Nephron progenitor cell (in vitro differentiated cells): ENCODE measurements around the gene IRS2.
"Not testable (repeated sequence)": the region's sequence is repeated elsewhere in the genome, so short reads cannot be mapped to it uniquely, and the experiment has no call there.

Experiments
- DNase-seq: peaks from one replicate; pipeline ENCODE4 v3.0.0; 2021
- H3K27ac Mint-ChIP-seq: 2 replicates; pipeline ENCODE4 v1.8.0; 2021; ENCODE audit warnings: mild to moderate bottlenecking, moderate library complexity, mixed read lengths
- H3K27me3 Mint-ChIP-seq: 2 replicates; pipeline ENCODE4 v1.8.0; 2021; ENCODE audit warnings: mild to moderate bottlenecking, low read depth, mixed read lengths; ENCODE audit not compliant: poor library complexity
- H3K36me3 Mint-ChIP-seq: 2 replicates; pipeline ENCODE4 v1.8.0; 2021; ENCODE audit warnings: low read depth, mixed read lengths
- H3K4me1 Mint-ChIP-seq: 2 replicates; pipeline ENCODE4 v1.8.0; 2021; ENCODE audit warnings: mixed read lengths
- H3K4me3 Mint-ChIP-seq: 2 replicates; pipeline ENCODE4 v1.8.0; 2021; ENCODE audit warnings: mild to moderate bottlenecking, moderate library complexity, mixed read lengths
- H3K9me3 Mint-ChIP-seq: 2 replicates; pipeline ENCODE4 v1.8.0; 2021; ENCODE audit warnings: mild to moderate bottlenecking, moderate library complexity, mixed read lengths
- TF ChIP-seq, protein P1 (sequence below): fragments of 200-600 bp; sonication (generic); IDR thresholded peaks from 2 replicates; pipeline ENCODE4 v1.5.0; 2021; ENCODE audit warnings: antibody characterized with exemption

Gene IRS2

DNA sequence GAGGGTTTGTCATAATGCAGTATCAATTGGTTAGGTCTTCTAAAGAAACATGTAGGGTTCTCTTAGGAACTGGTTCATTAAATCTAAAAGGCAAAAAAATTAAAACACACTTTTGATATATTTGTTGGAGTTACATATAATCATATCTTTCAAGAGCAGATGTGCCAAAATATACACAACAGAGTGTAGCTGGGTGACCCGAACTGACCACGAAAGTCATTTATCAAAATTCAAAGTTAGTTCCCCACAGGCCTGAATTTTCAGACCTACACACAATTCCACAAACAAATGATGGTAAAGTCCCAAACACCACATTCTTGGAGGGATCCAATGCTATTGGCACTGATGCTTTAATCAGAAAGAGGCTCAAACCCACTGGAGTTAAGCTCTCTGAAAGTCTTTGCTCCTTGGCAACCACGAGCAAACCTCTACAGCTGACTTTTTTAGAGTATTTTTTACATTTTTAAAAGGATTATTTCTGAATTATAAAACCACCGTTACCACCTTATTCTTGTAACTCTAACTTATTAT is 50.9 kb downstream of the IRS2 start:
- peaks cover 14% of the 10 kb centered on the region for H3K4me1 Mint-ChIP-seq
- TF ChIP-seq, protein P1, sequence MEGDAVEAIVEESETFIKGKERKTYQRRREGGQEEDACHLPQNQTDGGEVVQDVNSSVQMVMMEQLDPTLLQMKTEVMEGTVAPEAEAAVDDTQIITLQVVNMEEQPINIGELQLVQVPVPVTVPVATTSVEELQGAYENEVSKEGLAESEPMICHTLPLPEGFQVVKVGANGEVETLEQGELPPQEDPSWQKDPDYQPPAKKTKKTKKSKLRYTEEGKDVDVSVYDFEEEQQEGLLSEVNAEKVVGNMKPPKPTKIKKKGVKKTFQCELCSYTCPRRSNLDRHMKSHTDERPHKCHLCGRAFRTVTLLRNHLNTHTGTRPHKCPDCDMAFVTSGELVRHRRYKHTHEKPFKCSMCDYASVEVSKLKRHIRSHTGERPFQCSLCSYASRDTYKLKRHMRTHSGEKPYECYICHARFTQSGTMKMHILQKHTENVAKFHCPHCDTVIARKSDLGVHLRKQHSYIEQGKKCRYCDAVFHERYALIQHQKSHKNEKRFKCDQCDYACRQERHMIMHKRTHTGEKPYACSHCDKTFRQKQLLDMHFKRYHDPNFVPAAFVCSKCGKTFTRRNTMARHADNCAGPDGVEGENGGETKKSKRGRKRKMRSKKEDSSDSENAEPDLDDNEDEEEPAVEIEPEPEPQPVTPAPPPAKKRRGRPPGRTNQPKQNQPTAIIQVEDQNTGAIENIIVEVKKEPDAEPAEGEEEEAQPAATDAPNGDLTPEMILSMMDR: no peak
- peaks cover 3% of the 10 kb centered on the region for H3K27me3 Mint-ChIP-seq
- H3K9me3 Mint-ChIP-seq: peaks cover 6% of the 10 kb centered on the region
- no peak overlapping the region for H3K27ac Mint-ChIP-seq
- H3K4me3 Mint-ChIP-seq: no peak overlapping the region
- no peak for DNase-seq
- H3K36me3 Mint-ChIP-seq: no peaks in the 10 kb centered on the region

DNA sequence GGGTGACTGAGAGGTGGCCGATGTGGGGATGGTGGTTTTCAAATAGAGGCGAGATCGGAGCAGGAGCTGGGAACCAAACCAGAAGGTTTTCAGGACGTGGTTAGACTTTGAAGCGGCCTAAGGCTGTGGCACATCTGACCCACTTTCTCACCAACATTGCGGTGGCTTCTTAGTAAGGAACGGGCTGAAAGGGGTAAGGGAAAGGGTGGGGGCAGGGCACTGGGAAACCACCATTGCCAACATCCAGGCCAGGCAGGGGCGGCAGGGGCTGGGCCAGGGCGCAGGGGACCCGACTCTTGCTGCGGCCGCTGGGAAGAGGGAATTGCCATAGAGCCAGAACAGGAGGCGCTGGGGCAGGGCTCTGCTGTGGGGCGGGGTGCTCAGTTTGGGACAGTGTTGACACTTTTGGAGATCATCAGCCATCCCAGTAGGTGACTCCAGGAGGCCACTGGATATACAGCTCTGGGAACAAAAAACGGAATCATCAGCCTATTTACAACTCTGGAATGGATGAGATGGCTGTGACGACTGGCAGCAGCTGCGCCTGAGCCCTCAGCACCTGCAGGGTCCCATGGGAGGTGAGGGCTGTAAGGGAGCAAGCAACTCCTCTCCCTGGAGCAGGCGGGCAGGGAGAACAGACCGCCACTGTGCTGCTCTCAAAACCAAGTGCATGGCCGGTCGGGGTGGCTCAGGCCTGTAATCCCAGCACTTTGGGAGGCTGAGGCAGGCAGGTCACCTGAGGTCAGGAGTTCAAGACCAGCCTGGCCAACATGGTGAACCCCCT is 52.2 kb downstream of the IRS2 start:
- Mint-ChIP-seq H3K4me1 (peaks cover 22% of the 10 kb centered on the region), H3K27ac (no peak overlapping the region), H3K4me3 (no peak overlapping the region), H3K9me3 (peaks cover 6% of the 10 kb centered on the region), H3K27me3 (peaks cover 3% of the 10 kb centered on the region), H3K36me3 (no peaks in the 10 kb centered on the region)
- DNase-seq: no peak
- TF ChIP-seq, protein P1: no peak

DNA sequence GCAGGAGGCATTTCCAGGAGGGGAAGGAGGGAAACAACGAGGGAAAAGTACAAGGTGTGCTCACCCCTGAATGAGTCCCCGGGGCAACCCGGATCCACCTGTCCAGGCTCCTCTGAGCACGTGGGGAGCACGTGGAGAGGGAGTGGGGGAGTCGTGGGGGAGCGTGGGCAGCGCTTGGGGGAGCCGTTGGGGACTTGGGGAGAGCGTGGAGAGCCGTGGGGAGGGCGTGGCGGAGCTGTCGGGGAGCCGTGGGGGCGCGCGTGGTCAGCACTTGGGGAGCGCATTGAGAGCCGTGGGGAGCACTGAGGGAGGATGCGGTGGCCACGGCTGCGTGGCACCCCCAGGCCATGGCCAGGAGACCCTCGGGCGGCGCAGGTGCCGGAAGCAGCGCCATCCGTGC is 52.8 kb downstream of the IRS2 start:
- Mint-ChIP-seq H3K36me3 (no peaks in the 10 kb centered on the region), H3K27ac (no peak overlapping the region), H3K9me3 (peaks cover 6% of the 10 kb centered on the region), H3K4me1 (peaks cover 28% of the 10 kb centered on the region), H3K27me3 (peaks cover 3% of the 10 kb centered on the region), H3K4me3 (no peak overlapping the region)
- TF ChIP-seq, protein P1: no peak
- no peak for DNase-seq

DNA sequence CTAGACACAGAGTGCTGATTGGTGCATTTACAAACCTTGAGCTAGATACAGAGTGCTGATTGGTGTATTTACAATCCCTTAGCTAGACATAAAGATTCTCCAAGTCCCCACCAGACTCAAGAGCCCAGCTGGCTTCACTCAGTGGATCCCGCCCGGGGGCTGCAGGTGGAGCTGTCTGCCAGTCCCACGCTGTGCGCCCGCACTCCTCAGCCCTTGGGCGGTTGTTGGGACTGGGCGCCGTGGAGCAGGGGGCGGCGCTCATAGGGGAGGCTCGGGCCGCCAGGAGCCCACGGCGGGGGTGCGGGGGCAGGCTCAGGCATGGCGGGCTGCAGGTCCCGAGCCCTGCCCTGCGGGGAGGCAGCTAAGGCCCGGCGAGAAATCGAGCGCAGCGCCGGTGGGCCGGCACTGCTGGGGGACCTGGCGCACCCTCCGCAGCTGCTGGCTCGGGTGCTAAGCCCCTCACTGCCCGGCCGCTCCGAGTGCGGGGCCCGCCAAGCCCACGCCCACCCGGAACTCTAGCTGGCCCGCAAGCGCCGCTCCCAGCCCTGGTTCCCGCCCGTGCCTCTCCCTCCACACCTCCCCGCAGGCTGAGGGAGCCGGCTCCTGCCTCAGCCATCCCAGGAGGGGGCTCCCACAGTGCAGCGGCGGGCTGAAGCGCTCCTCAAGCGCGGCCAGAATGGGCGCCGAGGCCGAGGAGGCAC is 53.8 kb downstream of the IRS2 start:
- H3K4me1 Mint-ChIP-seq: peaks cover 26% of the 10 kb centered on the region
- DNase-seq, H3K36me3 Mint-ChIP-seq, H3K27me3 Mint-ChIP-seq, H3K4me3 Mint-ChIP-seq, H3K9me3 Mint-ChIP-seq, H3K27ac Mint-ChIP-seq: not testable (repeated sequence)

DNA sequence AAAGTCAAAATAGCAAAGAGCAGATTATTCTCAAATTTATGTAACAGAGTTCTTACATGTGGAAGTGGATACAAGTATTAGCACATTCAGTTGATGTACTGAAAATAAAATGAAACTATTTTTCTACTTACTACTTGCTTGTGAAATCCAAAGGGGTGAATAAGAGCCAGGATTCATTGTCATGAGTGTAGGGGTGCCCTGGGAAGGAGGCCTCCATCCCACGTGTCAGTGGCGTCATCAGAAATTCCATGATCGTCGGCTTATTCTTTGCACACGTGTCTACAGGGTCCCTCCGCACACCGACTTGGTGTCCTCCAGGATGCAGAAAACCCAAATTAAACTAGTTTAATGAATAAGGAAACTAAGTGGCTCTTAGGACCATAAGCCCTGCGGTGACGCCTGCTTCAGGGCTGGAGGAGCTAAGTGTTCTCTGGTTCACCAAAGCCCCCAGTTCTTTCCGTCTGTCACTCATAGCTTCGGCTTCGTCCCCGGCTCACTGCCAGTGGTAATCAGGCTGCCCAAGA is 55.5 kb downstream of the IRS2 start:
- Mint-ChIP-seq H3K4me1 (peaks cover 23% of the 10 kb centered on the region), H3K36me3 (no peaks in the 10 kb centered on the region), H3K4me3 (no peak overlapping the region), H3K9me3 (peaks cover 6% of the 10 kb centered on the region), H3K27ac (no peak overlapping the region), H3K27me3 (peaks cover 9% of the 10 kb centered on the region)
- no peak for DNase-seq
- TF ChIP-seq, protein P1: no peak
